Smooth muscle cell (in vitro differentiated cells): ENCODE measurements around the gene WDR73. TPM values are rescaled to one million over a fixed set of nuclear protein-coding genes. Genes with fewer than 3 reads are reported as not detected.
"Not testable (repeated sequence)": the region's sequence is repeated elsewhere in the genome, so short reads cannot be mapped to it uniquely, and the experiment has no call there.

Source experiments
- DNase-seq: peaks from one replicate; lab custom pipeline; 2025; ENCODE audit not compliant: unreplicated experiment; lab: John Stamatoyannopoulos, UW
- H2AFZ ChIP-seq: fragments of 200-600 bp; sonication (generic); 2 replicates; pipeline ENCODE4 v1.6.0; 2016; ENCODE audit warnings: antibody characterized with exemption, low read depth, mild to moderate bottlenecking
- H3F3A ChIP-seq: fragments of 200-600 bp; sonication (generic); 2 replicates; pipeline ENCODE4 v1.6.0; 2017; ENCODE audit warnings: antibody characterized with exemption, low read depth
- H3K27ac ChIP-seq: fragments of 200-600 bp; sonication (generic); 2 replicates; pipeline ENCODE4 v1.5.1; 2016; ENCODE audit warnings: low read depth, mild to moderate bottlenecking
- H3K27me3 ChIP-seq: fragments of 200-600 bp; sonication (generic); 2 replicates; pipeline ENCODE4 v1.6.1; 2016; ENCODE audit warnings: low read depth, mild to moderate bottlenecking
- H3K36me3 ChIP-seq: fragments of 200-600 bp; sonication (generic); 2 replicates; pipeline ENCODE4 v1.5.1; 2016; ENCODE audit warnings: low read depth
- H3K4me1 ChIP-seq: fragments of 200-600 bp; sonication (generic); 2 replicates; pipeline ENCODE4 v1.5.1; 2016; ENCODE audit warnings: low read depth
- H3K4me2 ChIP-seq: fragments of 200-600 bp; sonication (generic); 2 replicates; pipeline ENCODE4 v1.6.0; 2016; ENCODE audit warnings: mild to moderate bottlenecking
- H3K4me3 ChIP-seq: fragments of 200-600 bp; sonication (generic); 2 replicates; pipeline ENCODE4 v1.5.1; 2016; ENCODE audit warnings: mild to moderate bottlenecking
- H3K79me2 ChIP-seq: fragments of 200-600 bp; sonication (generic); 2 replicates; pipeline ENCODE4 v1.6.0; 2016; ENCODE audit warnings: low read depth, mild to moderate bottlenecking
- H3K9ac ChIP-seq: fragments of 200-600 bp; sonication (generic); 2 replicates; pipeline ENCODE4 v1.6.0; 2016; ENCODE audit warnings: low read depth
- H3K9me3 ChIP-seq: fragments of 200-600 bp; sonication (generic); replicated peaks from 2 replicates; pipeline ENCODE4 v1.5.1; 2016; ENCODE audit warnings: low read depth
- H4K20me1 ChIP-seq: fragments of 200-600 bp; sonication (generic); 2 replicates; pipeline ENCODE4 v1.6.0; 2016; ENCODE audit warnings: low read depth
- CTCF ChIP-seq: fragments of 200-600 bp; sonication (generic); IDR thresholded peaks from 2 replicates; pipeline ENCODE4 v1.5.1; 2017; ENCODE audit warnings: borderline replicate concordance, mild to moderate bottlenecking, antibody characterized with exemption; ENCODE audit not compliant: insufficient read depth, poor library complexity, severe bottlenecking
- WGBS: methylation state at CpG from one replicate; pipeline ENCODE4 v1.1.7; 2016; ENCODE audit warnings: low lambda C conversion rate; 5-methylcytosine and 5-hydroxymethylcytosine counted together
- polyA plus RNA-seq: library from polyadenylated mRNA; unstranded; fragments of >200 nt; fragmentation: Nextera tagmentation; extraction: Ambion mirVana; gene quantifications from 2 replicates; pipeline ENCODE4 v1.2.1, GENCODE V29; 2016
- total RNA-seq: library from RNA; depleted of rRNA; stranded (reverse); fragments of >200 nt; gene quantifications from 2 replicates; pipeline ENCODE4 v1.2.3, GENCODE V29; 2014

The WDR73 gene
- total and polyA plus RNA-seq, 2 experiments from 2014 or later = 12.3 to 19.4 TPM

GRCh38 chr15:84643838-84644237 lies 10.2 kb downstream of the WDR73 start:
- peaks cover 14% of the 10 kb centered on the region for H3F3A ChIP-seq
- no peak overlapping the region for H3K4me2 ChIP-seq
- 97% methylated on average over 6 of the region's 6 CpGs for WGBS
- H2AFZ ChIP-seq = no peak overlapping the region
- no peak overlapping the region for H3K9ac ChIP-seq
- no peaks in the 10 kb centered on the region for H3K9me3 ChIP-seq
- no peak for TF ChIP-seq CTCF
- no peak overlapping the region for H3K4me3 ChIP-seq
- H3K4me1 ChIP-seq = no peaks in the 10 kb centered on the region
- H3K36me3 ChIP-seq = peaks cover 11% of the 10 kb centered on the region
- no peak for DNase-seq
- H3K27ac ChIP-seq = no peak overlapping the region
- H4K20me1 ChIP-seq = peaks cover 11% of the 10 kb centered on the region
- H3K79me2 ChIP-seq = no peaks in the 10 kb centered on the region
- H3K27me3 ChIP-seq = no peaks in the 10 kb centered on the region

- H3K27me3 ChIP-seq, H3K9ac ChIP-seq, H3K9me3 ChIP-seq, DNase-seq, H3K4me3 ChIP-seq, H3K79me2 ChIP-seq, H3K27ac ChIP-seq, H3K4me1 ChIP-seq, H3K36me3 ChIP-seq, H2AFZ ChIP-seq, H3K4me2 ChIP-seq: not testable (repeated sequence)
- H3F3A ChIP-seq = peaks cover 14% of the 10 kb centered on the region
- peaks cover 15% of the 10 kb centered on the region for H4K20me1 ChIP-seq
- WGBS = 50% methylated on average over 2 of the region's 2 CpGs
Measured at GRCh38 chr15:84642640-84643039, 11.4 kb downstream of the WDR73 start.

GRCh38 chr15:84641871-84642270 lies 12.2 kb downstream of the WDR73 start:
- H3K27ac ChIP-seq, DNase-seq, H3K4me3 ChIP-seq, H3K4me2 ChIP-seq, H3K4me1 ChIP-seq, H3K27me3 ChIP-seq, H2AFZ ChIP-seq, H3K36me3 ChIP-seq, H3K79me2 ChIP-seq, H3K9ac ChIP-seq, H3K9me3 ChIP-seq: not testable (repeated sequence)
- Histone ChIP-seq H3F3A (peaks cover 14% of the 10 kb centered on the region), H4K20me1 (peaks cover 10% of the 10 kb centered on the region)
- 99% methylated on average over 9 of the region's 9 CpGs for WGBS

- Histone ChIP-seq H3F3A (peaks cover 8% of the 10 kb centered on the region), H3K27ac (no peak overlapping the region), H3K9me3 (no peaks in the 10 kb centered on the region), H3K9ac (no peak overlapping the region), H3K36me3 (peaks cover 7% of the 10 kb centered on the region), H3K4me3 (no peak overlapping the region), H3K4me2 (no peak overlapping the region), H3K4me1 (peaks cover 9% of the 10 kb centered on the region), H3K79me2 (peaks cover 14% of the 10 kb centered on the region), H3K27me3 (no peaks in the 10 kb centered on the region), H2AFZ (no peak overlapping the region), H4K20me1 (peaks cover 44% of the 10 kb centered on the region)
- WGBS = 84% methylated on average over 3 of the region's 3 CpGs
- no peak for DNase-seq
- TF ChIP-seq CTCF = no peak
Measured at GRCh38 chr15:84638103-84638502, 16.0 kb downstream of the WDR73 start.
